MM.1S (cell line): ENCODE data around the gene GRHPR.

Experiments used
- DNase-seq: peaks from one replicate; pipeline ENCODE4 v3.0.0-alpha.2; 2015
- H2AFZ ChIP-seq: fragments of 300-600 bp; sonication (generic); 2 replicates; pipeline ENCODE4 v1.6.0; 2016; ENCODE audit warnings: antibody characterized with exemption, low read length
- H3F3A ChIP-seq: fragments of 300-600 bp; sonication (generic); 2 replicates; pipeline ENCODE4 v1.6.1; 2016; ENCODE audit warnings: mild to moderate bottlenecking, antibody characterized with exemption, low read length, moderate library complexity, mixed read lengths; ENCODE audit not compliant: insufficient read depth
- H3K27ac ChIP-seq: fragments of 300-600 bp; sonication (generic); 2 replicates; pipeline ENCODE4 v1.5.1; 2016; ENCODE audit warnings: mild to moderate bottlenecking, low read length
- H3K27me3 ChIP-seq: fragments of 300-600 bp; sonication (generic); replicated peaks from 2 replicates; pipeline ENCODE4 v1.6.0; 2016; ENCODE audit warnings: low read length; ENCODE audit not compliant: insufficient read depth
- H3K36me3 ChIP-seq: fragments of 300-600 bp; sonication (generic); replicated peaks from 2 replicates; pipeline ENCODE4 v1.6.1; 2016; ENCODE audit warnings: mild to moderate bottlenecking, low read length, mixed read lengths; ENCODE audit not compliant: insufficient read depth
- H3K4me1 ChIP-seq: fragments of 300-600 bp; sonication (generic); 2 replicates; pipeline ENCODE4 v1.6.1; 2016; ENCODE audit warnings: low read length, mixed read lengths
- H3K4me2 ChIP-seq: fragments of 300-600 bp; sonication (generic); 2 replicates; pipeline ENCODE4 v1.6.0; 2016; ENCODE audit warnings: low read depth, low read length
- H3K4me3 ChIP-seq: fragments of 300-600 bp; sonication (generic); 2 replicates; pipeline ENCODE4 v1.5.1; 2016; ENCODE audit warnings: low read length, mixed read lengths
- H3K79me2 ChIP-seq: fragments of 300-600 bp; sonication (generic); 2 replicates; pipeline ENCODE4 v1.6.1; 2016; ENCODE audit warnings: mixed run types, low read length, mixed read lengths
- H3K9ac ChIP-seq: fragments of 300-600 bp; sonication (generic); 2 replicates; pipeline ENCODE4 v1.6.1; 2016; ENCODE audit warnings: low read length, mixed read lengths
- H3K9me2 ChIP-seq: fragments of 300-600 bp; sonication (generic); replicated peaks from 2 replicates; pipeline ENCODE4 v1.6.1; 2016; ENCODE audit warnings: mild to moderate bottlenecking, low read length, mixed read lengths; ENCODE audit not compliant: insufficient read depth
- H3K9me3 ChIP-seq: fragments of 300-600 bp; sonication (generic); replicated peaks from 2 replicates; pipeline ENCODE4 v1.6.1; 2016; ENCODE audit warnings: mild to moderate bottlenecking, low read length, mixed read lengths; ENCODE audit not compliant: insufficient read depth
- H4K20me1 ChIP-seq: fragments of 300-600 bp; sonication (generic); 2 replicates; pipeline ENCODE4 v1.6.1; 2016; ENCODE audit warnings: mild to moderate bottlenecking, low read length, moderate library complexity, mixed read lengths; ENCODE audit not compliant: insufficient read depth
- CTCF ChIP-seq: fragments of 300-600 bp; sonication (generic); IDR thresholded peaks from 2 replicates; pipeline ENCODE4 v1.5.1; 2016; ENCODE audit warnings: antibody characterized with exemption, low read length, mixed read lengths
- EZH2 ChIP-seq: fragments of 300-600 bp; sonication (generic); optimal IDR thresholded peaks from 2 replicates; pipeline ENCODE3; 2017; ENCODE audit warnings: low read depth, mild to moderate bottlenecking, antibody characterized with exemption, low read length, mixed read lengths
- EZH2phosphoT487 ChIP-seq: fragments of 300-600 bp; sonication (generic); IDR thresholded peaks from 2 replicates; pipeline ENCODE4 v1.6.1; 2018; ENCODE audit warnings: antibody characterized with exemption, low read length

GRHPR gene

GRCh38 chr9:37422289-37423104 lies at the start of gene GRHPR:
Gene GRHPR, plus strand, starts transcription at chr9:37422696. Its CDS starts 55 bp downstream, at chr9:37422751.
- peaks cover 24% of the 10 kb centered on the region for H3K79me2 ChIP-seq
- peak within 1 kb of the TSS; percentile 50; the same call in 1 of the 2 replicates for H3K27ac ChIP-seq
- peaks cover 9% of the 10 kb centered on the region for H3K4me1 ChIP-seq
- peak within 1 kb of the TSS; percentile 97 for H2AFZ ChIP-seq
- peak within 1 kb of the TSS; percentile 80 for H3K9ac ChIP-seq
- H3K36me3 ChIP-seq, result no peaks in the 10 kb centered on the region
- H3K27me3 ChIP-seq, result no peaks in the 10 kb centered on the region
- TF ChIP-seq EZH2phosphoT487 (no peak), EZH2 (no peak), CTCF (no peak)
- no peaks in the 10 kb centered on the region for H3K9me3 ChIP-seq
- peak within 1 kb of the TSS; percentile 83 for H3K4me2 ChIP-seq
- H3K4me3 ChIP-seq, result peak within 1 kb of the TSS; percentile 96
- no peaks in the 10 kb centered on the region for H4K20me1 ChIP-seq
- H3K9me2 ChIP-seq, result no peaks in the 10 kb centered on the region
- DNase-seq, result peak; percentile 82
- H3F3A ChIP-seq, result 0 out of 2 replicates have a peak, but pooled peaks cover 3% of the 10 kb centered on the region

GRCh38 chr9:37372839-37373238 lies 49.7 kb upstream of the GRHPR start:
- no peak for TF ChIP-seq EZH2
- TF ChIP-seq EZH2phosphoT487, result no peak
- TF ChIP-seq CTCF, result no peak
- H3F3A ChIP-seq, result peaks cover 5% of the 10 kb centered on the region; the same call in 1 of the 2 replicates
- H3K27me3 ChIP-seq, result peaks cover 79% of the 10 kb centered on the region
- no peaks in the 10 kb centered on the region for H3K36me3 ChIP-seq
- H3K9me3 ChIP-seq, result no peaks in the 10 kb centered on the region
- H3K9me2 ChIP-seq, result no peaks in the 10 kb centered on the region
- H3K79me2 ChIP-seq, result no peaks in the 10 kb centered on the region
- H2AFZ ChIP-seq, result no peak overlapping the region
- H3K4me2 ChIP-seq, result no peak overlapping the region
- peaks cover 11% of the 10 kb centered on the region; the same call in 1 of the 2 replicates for H4K20me1 ChIP-seq
- no peak overlapping the region for H3K27ac ChIP-seq
- peaks cover 25% of the 10 kb centered on the region for H3K4me1 ChIP-seq
- DNase-seq, result no peak
- no peak overlapping the region for H3K4me3 ChIP-seq
- H3K9ac ChIP-seq, result no peak overlapping the region

- no peak for DNase-seq
- Histone ChIP-seq H3K9ac (no peak overlapping the region), H3K36me3 (no peaks in the 10 kb centered on the region), H3K27me3 (peaks cover 83% of the 10 kb centered on the region), H3K27ac (no peak overlapping the region), H3F3A (peaks cover 5% of the 10 kb centered on the region; the same call in 1 of the 2 replicates), H3K9me2 (no peaks in the 10 kb centered on the region), H3K4me1 (peaks cover 25% of the 10 kb centered on the region), H2AFZ (no peak overlapping the region), H3K4me2 (no peak overlapping the region), H4K20me1 (peaks cover 11% of the 10 kb centered on the region; the same call in 1 of the 2 replicates), H3K79me2 (no peaks in the 10 kb centered on the region), H3K4me3 (no peak overlapping the region), H3K9me3 (no peaks in the 10 kb centered on the region)
- TF ChIP-seq EZH2phosphoT487, result no peak
- TF ChIP-seq CTCF, result no peak
- TF ChIP-seq EZH2, result no peak
Observed at GRCh38 chr9:37373621-37374020, 48.9 kb upstream of the GRHPR start.
